H1 (cell line): ENCODE measurements around the gene SPEF1.

Source experiments
- EP300 ChIP-seq, 2 experiments: IDR thresholded peaks; 1 replicate in 1 of 2; 2 replicates in 1 of 2; pipeline ENCODE4 v1.6.1; 2011 to 2012; ENCODE audit warnings: low read depth in 2 of 2, low read length in 2 of 2, mild to moderate bottlenecking in 2 of 2, borderline replicate concordance in 1 of 2, inconsistent platforms in 1 of 2, moderate library complexity in 1 of 2
- EZH2 ChIP-seq: fragments of 200-600 bp; sonication (generic); IDR thresholded peaks from 2 replicates; pipeline ENCODE4 v1.7.1; 2012; ENCODE audit warnings: low read depth, mild to moderate bottlenecking, moderate library complexity, low read length, inconsistent platforms; ENCODE audit not compliant: severe bottlenecking
- JUN ChIP-seq: IDR thresholded peaks from 2 replicates; pipeline ENCODE4 v1.6.1; 2011; ENCODE audit warnings: low read depth, mild to moderate bottlenecking, improper control_type of control experiment, low read length
- MAX ChIP-seq: IDR thresholded peaks from 2 replicates; pipeline ENCODE4 v1.6.1; 2012; ENCODE audit warnings: inconsistent platforms
- SIN3A ChIP-seq, 2 experiments: IDR thresholded peaks in 1 of 2; conservative IDR thresholded peaks in 1 of 2; 2 replicates each; pipeline ENCODE4 v1.6.1; 2011 to 2012; ENCODE audit warnings: low read length in 2 of 2, improper control_type of control experiment in 1 of 2, low read depth in 1 of 2, mild to moderate bottlenecking in 1 of 2
- TAF1 ChIP-seq: IDR thresholded peaks from 2 replicates; pipeline ENCODE4 v1.6.1; 2011; ENCODE audit warnings: mild to moderate bottlenecking, low read depth, low read length
- TCF12 ChIP-seq: IDR thresholded peaks from 2 replicates; pipeline ENCODE4 v1.6.1; 2011; ENCODE audit warnings: low read depth, mild to moderate bottlenecking, low read length
- TF ChIP-seq, protein P1 (sequence below): IDR thresholded peaks from 2 replicates; pipeline ENCODE4 v1.6.1; 2011; ENCODE audit warnings: low read depth, mild to moderate bottlenecking, low read length; ENCODE audit not compliant: insufficient read depth
- TF ChIP-seq, protein P2 (sequence below), 3 experiments: IDR thresholded peaks; 1 replicate in 2 of 3; 2 replicates in 1 of 3; pipeline versions ENCODE4 v1.5.1 to v1.6.1; 2011; ENCODE audit warnings: low read length in 3 of 3, mild to moderate bottlenecking in 3 of 3, inconsistent platforms in 2 of 3, low read depth in 1 of 3, moderate library complexity in 1 of 3; ENCODE audit not compliant: insufficient read depth in 1 of 3; ENCODE audit errors: control extremely low read depth in 1 of 3

GRCh38 chr20:3747471-3747870 lies 33.8 kb downstream of the SPEF1 start:
- TF ChIP-seq, protein P1, sequence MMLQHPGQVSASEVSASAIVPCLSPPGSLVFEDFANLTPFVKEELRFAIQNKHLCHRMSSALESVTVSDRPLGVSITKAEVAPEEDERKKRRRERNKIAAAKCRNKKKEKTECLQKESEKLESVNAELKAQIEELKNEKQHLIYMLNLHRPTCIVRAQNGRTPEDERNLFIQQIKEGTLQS, result no peak
- TF ChIP-seq EP300 (IDR thresholded peaks at IDR 0.05; ENCODE audit: borderline replicate concordance in 1 of 2, low read depth in 2 of 2, low read length in 2 of 2), result no peak
- no peak for TF ChIP-seq MAX
- TF ChIP-seq, protein P2, sequence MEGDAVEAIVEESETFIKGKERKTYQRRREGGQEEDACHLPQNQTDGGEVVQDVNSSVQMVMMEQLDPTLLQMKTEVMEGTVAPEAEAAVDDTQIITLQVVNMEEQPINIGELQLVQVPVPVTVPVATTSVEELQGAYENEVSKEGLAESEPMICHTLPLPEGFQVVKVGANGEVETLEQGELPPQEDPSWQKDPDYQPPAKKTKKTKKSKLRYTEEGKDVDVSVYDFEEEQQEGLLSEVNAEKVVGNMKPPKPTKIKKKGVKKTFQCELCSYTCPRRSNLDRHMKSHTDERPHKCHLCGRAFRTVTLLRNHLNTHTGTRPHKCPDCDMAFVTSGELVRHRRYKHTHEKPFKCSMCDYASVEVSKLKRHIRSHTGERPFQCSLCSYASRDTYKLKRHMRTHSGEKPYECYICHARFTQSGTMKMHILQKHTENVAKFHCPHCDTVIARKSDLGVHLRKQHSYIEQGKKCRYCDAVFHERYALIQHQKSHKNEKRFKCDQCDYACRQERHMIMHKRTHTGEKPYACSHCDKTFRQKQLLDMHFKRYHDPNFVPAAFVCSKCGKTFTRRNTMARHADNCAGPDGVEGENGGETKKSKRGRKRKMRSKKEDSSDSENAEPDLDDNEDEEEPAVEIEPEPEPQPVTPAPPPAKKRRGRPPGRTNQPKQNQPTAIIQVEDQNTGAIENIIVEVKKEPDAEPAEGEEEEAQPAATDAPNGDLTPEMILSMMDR (IDR thresholded peaks at IDR 0.05; ENCODE audit: control extremely low read depth in 1 of 3, insufficient read depth in 1 of 3, low read depth in 1 of 3, low read length in 3 of 3), result no peak
- TF ChIP-seq JUN, result no peak
- TF ChIP-seq SIN3A (conservative IDR thresholded peaks at IDR 0.05 in 1 of 2, IDR thresholded peaks at IDR 0.05 in 1 of 2; ENCODE audit: low read depth in 1 of 2, low read length in 2 of 2), result no peak
- no peak for TF ChIP-seq TAF1
- no peak for TF ChIP-seq EZH2
- no peak for TF ChIP-seq TCF12
